Ishikawa (cell line): ENCODE results near the gene CGN.

Source experiments
- CEBPB ChIP-seq: IDR thresholded peaks from 2 replicates; pipeline ENCODE4 v1.6.1; 2012
- CREB1 ChIP-seq: IDR thresholded peaks from 2 replicates; pipeline ENCODE4 v1.6.1; 2012; ENCODE audit warnings: low read depth
- RAD21 ChIP-seq: IDR thresholded peaks from 2 replicates; pipeline ENCODE4 v1.6.1; 2012; ENCODE audit warnings: low read depth
- TCF12 ChIP-seq: IDR thresholded peaks from 2 replicates; pipeline ENCODE4 v1.6.1; 2012; ENCODE audit warnings: low read depth
- TF ChIP-seq, protein P1 (sequence below): IDR thresholded peaks from 2 replicates; pipeline ENCODE4 v1.6.1; 2012

DNA sequence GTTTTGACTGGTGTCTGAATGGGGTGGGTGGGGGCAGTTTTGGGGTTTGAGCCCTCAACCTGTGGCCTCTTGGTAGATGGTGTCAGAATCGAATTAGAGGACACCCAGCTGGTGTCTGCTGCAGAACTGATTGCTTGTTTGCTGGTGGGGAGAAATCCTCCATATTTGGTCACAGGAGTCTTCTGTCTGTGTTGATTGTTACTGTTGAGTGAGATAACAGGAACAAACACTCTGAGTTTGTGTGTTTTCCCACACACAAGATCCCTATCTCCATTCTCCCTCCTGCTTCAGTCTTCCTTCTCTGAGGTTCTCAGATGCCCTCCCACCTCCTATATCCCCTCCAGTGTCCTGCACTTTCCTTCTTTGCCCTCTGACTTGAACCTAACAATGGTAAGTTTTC lies 19.1 kb upstream of the CGN start:
- TF ChIP-seq CEBPB (no peak), CREB1 (no peak), TCF12 (no peak), RAD21 (no peak)
- TF ChIP-seq, protein P1, sequence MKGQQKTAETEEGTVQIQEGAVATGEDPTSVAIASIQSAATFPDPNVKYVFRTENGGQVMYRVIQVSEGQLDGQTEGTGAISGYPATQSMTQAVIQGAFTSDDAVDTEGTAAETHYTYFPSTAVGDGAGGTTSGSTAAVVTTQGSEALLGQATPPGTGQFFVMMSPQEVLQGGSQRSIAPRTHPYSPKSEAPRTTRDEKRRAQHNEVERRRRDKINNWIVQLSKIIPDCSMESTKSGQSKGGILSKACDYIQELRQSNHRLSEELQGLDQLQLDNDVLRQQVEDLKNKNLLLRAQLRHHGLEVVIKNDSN, result no peak
